Stomach (tissue), 4 donors: ENCODE results near the gene TPO.

Source experiments
- POLR2A ChIP-seq, 4 donors: fragments of 450-650 bp; IDR thresholded peaks; one replicate each; pipeline ENCODE4 v1.6.1; 2016; ENCODE audit warnings: antibody characterized with exemption in 4 of 4, control low read depth in 2 of 4, mild to moderate bottlenecking in 1 of 4, moderate library complexity in 1 of 4
- POLR2AphosphoS5 ChIP-seq, 3 donors: sonication (generic); formaldehyde crosslinking; IDR thresholded peaks; one replicate each; pipeline ENCODE4 v1.6.1; 2016; ENCODE audit warnings: antibody characterized with exemption in 3 of 3
- TF ChIP-seq, protein P1 (sequence below), 7 experiments: fragments of 450-650 bp in 4 of 7; fragments of 200-600 bp in 3 of 7; sonication (generic) in 3 of 7; IDR thresholded peaks; one replicate each; pipeline ENCODE4 v1.5.1; 2016 to 2019; ENCODE audit warnings: antibody characterized with exemption in 7 of 7, control low read depth in 2 of 7, mild to moderate bottlenecking in 1 of 7

DNA sequence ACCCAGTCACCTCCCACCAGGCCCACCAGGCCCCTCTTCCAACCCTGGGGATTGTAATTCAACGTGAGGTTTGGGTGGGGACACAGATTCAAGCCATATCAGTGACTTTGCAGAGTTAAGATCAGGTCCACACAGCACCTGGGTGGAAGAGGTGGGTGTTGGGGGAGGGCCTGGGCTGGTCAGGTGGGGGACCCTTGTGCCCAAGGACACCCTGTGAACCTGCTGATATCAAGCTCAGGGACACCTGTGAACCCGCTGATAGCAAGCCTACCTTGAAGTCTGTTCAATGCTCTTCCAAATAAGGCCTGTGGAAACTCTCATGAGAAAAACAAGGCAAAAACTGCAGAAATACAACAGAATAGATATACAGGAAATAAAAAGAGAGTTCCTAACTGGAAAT, 19.9 kb upstream of the TPO start:
- TF ChIP-seq, protein P1, sequence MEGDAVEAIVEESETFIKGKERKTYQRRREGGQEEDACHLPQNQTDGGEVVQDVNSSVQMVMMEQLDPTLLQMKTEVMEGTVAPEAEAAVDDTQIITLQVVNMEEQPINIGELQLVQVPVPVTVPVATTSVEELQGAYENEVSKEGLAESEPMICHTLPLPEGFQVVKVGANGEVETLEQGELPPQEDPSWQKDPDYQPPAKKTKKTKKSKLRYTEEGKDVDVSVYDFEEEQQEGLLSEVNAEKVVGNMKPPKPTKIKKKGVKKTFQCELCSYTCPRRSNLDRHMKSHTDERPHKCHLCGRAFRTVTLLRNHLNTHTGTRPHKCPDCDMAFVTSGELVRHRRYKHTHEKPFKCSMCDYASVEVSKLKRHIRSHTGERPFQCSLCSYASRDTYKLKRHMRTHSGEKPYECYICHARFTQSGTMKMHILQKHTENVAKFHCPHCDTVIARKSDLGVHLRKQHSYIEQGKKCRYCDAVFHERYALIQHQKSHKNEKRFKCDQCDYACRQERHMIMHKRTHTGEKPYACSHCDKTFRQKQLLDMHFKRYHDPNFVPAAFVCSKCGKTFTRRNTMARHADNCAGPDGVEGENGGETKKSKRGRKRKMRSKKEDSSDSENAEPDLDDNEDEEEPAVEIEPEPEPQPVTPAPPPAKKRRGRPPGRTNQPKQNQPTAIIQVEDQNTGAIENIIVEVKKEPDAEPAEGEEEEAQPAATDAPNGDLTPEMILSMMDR (IDR thresholded peaks at IDR 0.05) = no peak
- TF ChIP-seq POLR2A (IDR thresholded peaks at IDR 0.05) (no peak), POLR2AphosphoS5 (IDR thresholded peaks at IDR 0.05) (no peak)
